K562 (cell line): ENCODE data around the gene ABCC1. TPM values are rescaled to one million over a fixed set of nuclear protein-coding genes. Genes with fewer than 3 reads are reported as not detected.
A peak's percentile ranks its signal among the peaks of the same experiment; 100 is the strongest.

Experiments used
- CBFA2T3 ChIP-seq: fragments of 450-650 bp; IDR thresholded peaks from 2 replicates; pipeline ENCODE4 v1.6.1; 2017
- CHCHD3 ChIP-seq: fragments of 250-450 bp; sonication (Bioruptor Pico); IDR thresholded peaks from 2 replicates; pipeline ENCODE4 v2.1.2; 2022; ENCODE audit warnings: mild to moderate bottlenecking
- CTBP1 ChIP-seq: fragments of 450-650 bp; IDR thresholded peaks from 2 replicates; pipeline ENCODE4 v1.6.1; 2016; ENCODE audit warnings: borderline replicate concordance
- GABPB2 ChIP-seq: fragments of 250-450 bp; sonication (Bioruptor Pico); conservative IDR thresholded peaks from 2 replicates; pipeline ENCODE4 v1.5.1; 2021; ENCODE audit warnings: mild to moderate bottlenecking
- HMGXB4 ChIP-seq: sonication (generic); formaldehyde crosslinking; IDR thresholded peaks from 2 replicates; pipeline ENCODE4 v1.8.1; 2023; ENCODE audit warnings: mild to moderate bottlenecking, missing genetic modification reagents
- HOXB6 ChIP-seq: fragments of 250-450 bp; sonication (Bioruptor Pico); IDR thresholded peaks from 2 replicates; pipeline ENCODE4 v1.5.1; 2022; ENCODE audit warnings: mild to moderate bottlenecking, borderline replicate concordance
- ID3 ChIP-seq, 2 experiments: fragments of 250-450 bp in 1 of 2; fragments of 450-650 bp in 1 of 2; sonication (Bioruptor Pico) in 1 of 2; IDR thresholded peaks; 2 replicates each; pipeline versions ENCODE4 v1.6.1 to v1.8.0; 2016 to 2021; ENCODE audit warnings: mild to moderate bottlenecking in 2 of 2, moderate library complexity in 2 of 2, missing compliant biosample characterization in 1 of 2, missing genetic modification characterization in 1 of 2
- KLF6 ChIP-seq: fragments of 250-450 bp; sonication (Bioruptor Pico); IDR thresholded peaks from 2 replicates; pipeline ENCODE4 v1.4.0; 2020; ENCODE audit warnings: mild to moderate bottlenecking, moderate library complexity, borderline replicate concordance
- MLX ChIP-seq, 2 experiments: fragments of 450-650 bp in 1 of 2; sonication (generic) in 1 of 2; formaldehyde crosslinking; conservative IDR thresholded peaks; 2 replicates each; pipeline versions ENCODE4 v1.4.0 to v1.8.1; 2020 to 2022; ENCODE audit warnings: mild to moderate bottlenecking in 1 of 2, missing genetic modification reagents in 1 of 2
- POLR2H ChIP-seq: IDR thresholded peaks from 2 replicates; pipeline ENCODE4 v1.6.1; 2016; ENCODE audit warnings: missing genetic modification characterization, low read depth, mild to moderate bottlenecking, control low read depth, missing compliant biosample characterization, moderate library complexity
- RNF219 ChIP-seq: fragments of 250-450 bp; sonication (Bioruptor Pico); IDR thresholded peaks from 2 replicates; pipeline ENCODE4 v1.5.0; 2022; ENCODE audit warnings: mild to moderate bottlenecking
- ZNF232 ChIP-seq: sonication (generic); formaldehyde crosslinking; IDR thresholded peaks from 2 replicates; pipeline ENCODE4 v1.8.0; 2022; ENCODE audit warnings: mild to moderate bottlenecking, missing genetic modification reagents
- ZNF318 ChIP-seq, 2 experiments: fragments of 450-650 bp; IDR thresholded peaks; 2 replicates each; pipeline ENCODE4 v1.6.1; 2016; ENCODE audit warnings: mild to moderate bottlenecking in 2 of 2, borderline replicate concordance in 1 of 2, low read depth in 1 of 2, moderate library complexity in 1 of 2
- ZNF384 ChIP-seq: IDR thresholded peaks from 2 replicates; pipeline ENCODE4 v1.6.1; 2012; ENCODE audit warnings: low read depth, low read length, improper control_type of control experiment
- polyA plus RNA-seq, 8 experiments: library from polyadenylated mRNA; depleted of rRNA in 4 of 8; stranded (reverse) in 5 of 8; unstranded in 3 of 8; fragments of >200 nt; fragmentation: Nextera tagmentation in 2 of 8; fragmentation: Illumina TruSeq in 1 of 8; extraction: Ambion mirVana in 2 of 8; extraction: Trizol in 1 of 8; gene quantifications; 2 replicates each; pipeline versions ENCODE4 v1.2.1 to v1.2.3, GENCODE V29; 2011 to 2014; ENCODE audit warnings: inconsistent platforms in 1 of 8, missing spikeins in 1 of 8
- total RNA-seq, 7 experiments: library from RNA; depleted of rRNA in 6 of 7; stranded (reverse); fragments of >200 nt in 6 of 7; fragmentation: Illumina TruSeq in 2 of 7; extraction: Trizol in 2 of 7; gene quantifications; 2 replicates each; pipeline versions ENCODE4 v1.2.1 to v1.2.3, GENCODE V29; 2011 to 2021; ENCODE audit warnings: low replicate concordance in 1 of 7

ABCC1 gene
- total and polyA plus RNA-seq, 9 of the 15 experiments (the other 6 are each of a cell fraction or from before 2014, with no cell fraction given), result 3.9 to 41.6 (median 10.0) TPM

- TF ChIP-seq CHCHD3 (CRISPR knock-in tag) (no peak), POLR2H (no peak), ZNF384 (no peak), KLF6 (no peak), HOXB6 (CRISPR knock-in tag) (no peak), HMGXB4 (CRISPR knock-in tag) (no peak), ID3 (CRISPR knock-in tag; IDR thresholded peaks at IDR 0.05) (no peak), ID3 (tag; IDR thresholded peaks at IDR 0.05) (no peak), ZNF232 (CRISPR knock-in tag) (no peak), MLX (CRISPR knock-in tag; conservative IDR thresholded peaks at IDR 0.05) (no peak), CBFA2T3 (peak; percentile 86), RNF219 (no peak), GABPB2 (CRISPR knock-in tag) (no peak), CTBP1 (0 out of 2 replicates have a peak, but pooled peaks have one; percentile 52), ZNF318 (IDR thresholded peaks at IDR 0.05; ENCODE audit: borderline replicate concordance in 1 of 2, low read depth in 1 of 2) (no peak)
These were observed 41.5 kb downstream of the ABCC1 start (continued) for GRCh38 chr16:15990902-15991301.
